Lung (tissue), 12 donors: ENCODE measurements around the gene SLCO2A1. TPM values are rescaled to one million over a fixed set of nuclear protein-coding genes. Genes with fewer than 3 reads are reported as not detected.

ENCODE experiments used
- ATAC-seq: fragments of 200-7000 bp; cut with Tn5 transposase; one replicate; pipeline ENCODE4 v1.9.1; 2020; ENCODE audit warnings: moderate number of reproducible peaks; ENCODE audit not compliant: insufficient read depth, low FRiP score
- DNase-seq, 3 donors: peaks; one replicate each; pipeline ENCODE4 v3.0.0-alpha.2; 2013 to 2017
- H3K27ac ChIP-seq, 2 donors: one replicate each; pipeline ENCODE4 v1.5.1; 2013; ENCODE audit warnings: mild to moderate bottlenecking in 2 of 2, moderate library complexity in 2 of 2, control low read depth in 1 of 2, inconsistent platforms in 1 of 2, low read depth in 1 of 2, low read length in 1 of 2
- H3K27me3 ChIP-seq, 3 donors: one replicate each; pipeline ENCODE4 v1.5.1; 2013; ENCODE audit warnings: low read length in 2 of 3; ENCODE audit not compliant: control insufficient read depth in 3 of 3, insufficient read depth in 3 of 3
- H3K36me3 ChIP-seq, 4 donors: one replicate each; pipeline ENCODE4 v1.5.1; 2013; ENCODE audit warnings: low read length in 4 of 4, mild to moderate bottlenecking in 1 of 4, moderate library complexity in 1 of 4; ENCODE audit not compliant: control insufficient read depth in 4 of 4, insufficient read depth in 4 of 4
- H3K4me1 ChIP-seq, 5 donors: one replicate each; pipeline ENCODE4 v1.5.1; 2013; ENCODE audit warnings: low read length in 5 of 5, mild to moderate bottlenecking in 2 of 5, moderate library complexity in 1 of 5; ENCODE audit not compliant: control insufficient read depth in 5 of 5, insufficient read depth in 5 of 5
- H3K4me3 ChIP-seq: one replicate; pipeline ENCODE4 v1.5.1; 2013; ENCODE audit warnings: mild to moderate bottlenecking, control low read depth, moderate library complexity
- H3K9ac ChIP-seq, 2 donors: one replicate each; pipeline ENCODE4 v1.5.1; 2013; ENCODE audit warnings: low read length in 2 of 2, control low read depth in 1 of 2; ENCODE audit not compliant: insufficient read depth in 1 of 2
- H3K9me3 ChIP-seq, 4 donors: one replicate each; pipeline ENCODE4 v1.5.1; 2013; ENCODE audit warnings: low read length in 3 of 4, mild to moderate bottlenecking in 1 of 4, moderate library complexity in 1 of 4; ENCODE audit not compliant: control insufficient read depth in 4 of 4, insufficient read depth in 3 of 4
- WGBS, 2 donors: extraction: QIAGEN DNeasy Blood & Tissue Kit; methylation state at CpG; one replicate each; pipeline ENCODE4 v1.1.7; 2013; 5-methylcytosine and 5-hydroxymethylcytosine counted together
- polyA plus RNA-seq, 2 donors: library from polyadenylated mRNA; stranded (reverse); fragments of 200-250 nt; gene quantifications; one replicate each; pipeline ENCODE4 v1.2.1, GENCODE V29; 2013
- total RNA-seq, 2 donors: library from RNA; depleted of rRNA in 1 of 2; stranded (reverse); fragments of >200 nt in 1 of 2; gene quantifications; one replicate each; pipeline ENCODE4 v1.2.1, GENCODE V29; 2014 to 2021
- TF ChIP-seq, protein P1 (sequence below): IDR thresholded peaks from 2 replicates; pipeline ENCODE4 v1.5.1; 2012; ENCODE audit warnings: mild to moderate bottlenecking; ENCODE audit errors: control extremely low read depth, extremely low read depth
- donor health status: control.
- donor health status: control.
- donor health status: Bipolar disorder and iron deficiency.
- donor health status: healthy.
- donor health status: DM: yes; HTN: yes; CAD: no.

The SLCO2A1 gene
- total and polyA plus RNA-seq, 4 donors, result 27.2 to 131 (median 42.7) TPM

GRCh38 chr3:134039161-134039862, 9.6 kb upstream of the SLCO2A1 start:
- Histone ChIP-seq H3K4me3 (no peak overlapping the region), H3K9me3 (peaks cover 0 to 2% (median 0%) of the 10 kb centered on the region in 4 donors), H3K36me3 (no peaks in the 10 kb centered on the region), H3K9ac (no peak overlapping the region), H3K4me1 (peaks cover 0 to 7% (median 0%) of the 10 kb centered on the region in 5 donors), H3K27ac (no peak overlapping the region), H3K27me3 (no peaks in the 10 kb centered on the region)
- ATAC-seq (peak; percentile 17), DNase-seq (no peak)
- TF ChIP-seq, protein P1, sequence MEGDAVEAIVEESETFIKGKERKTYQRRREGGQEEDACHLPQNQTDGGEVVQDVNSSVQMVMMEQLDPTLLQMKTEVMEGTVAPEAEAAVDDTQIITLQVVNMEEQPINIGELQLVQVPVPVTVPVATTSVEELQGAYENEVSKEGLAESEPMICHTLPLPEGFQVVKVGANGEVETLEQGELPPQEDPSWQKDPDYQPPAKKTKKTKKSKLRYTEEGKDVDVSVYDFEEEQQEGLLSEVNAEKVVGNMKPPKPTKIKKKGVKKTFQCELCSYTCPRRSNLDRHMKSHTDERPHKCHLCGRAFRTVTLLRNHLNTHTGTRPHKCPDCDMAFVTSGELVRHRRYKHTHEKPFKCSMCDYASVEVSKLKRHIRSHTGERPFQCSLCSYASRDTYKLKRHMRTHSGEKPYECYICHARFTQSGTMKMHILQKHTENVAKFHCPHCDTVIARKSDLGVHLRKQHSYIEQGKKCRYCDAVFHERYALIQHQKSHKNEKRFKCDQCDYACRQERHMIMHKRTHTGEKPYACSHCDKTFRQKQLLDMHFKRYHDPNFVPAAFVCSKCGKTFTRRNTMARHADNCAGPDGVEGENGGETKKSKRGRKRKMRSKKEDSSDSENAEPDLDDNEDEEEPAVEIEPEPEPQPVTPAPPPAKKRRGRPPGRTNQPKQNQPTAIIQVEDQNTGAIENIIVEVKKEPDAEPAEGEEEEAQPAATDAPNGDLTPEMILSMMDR, result no peak
- WGBS, 2 donors, result 81 to 94% methylated on average over 8 of the region's 8 CpGs

DNA sequence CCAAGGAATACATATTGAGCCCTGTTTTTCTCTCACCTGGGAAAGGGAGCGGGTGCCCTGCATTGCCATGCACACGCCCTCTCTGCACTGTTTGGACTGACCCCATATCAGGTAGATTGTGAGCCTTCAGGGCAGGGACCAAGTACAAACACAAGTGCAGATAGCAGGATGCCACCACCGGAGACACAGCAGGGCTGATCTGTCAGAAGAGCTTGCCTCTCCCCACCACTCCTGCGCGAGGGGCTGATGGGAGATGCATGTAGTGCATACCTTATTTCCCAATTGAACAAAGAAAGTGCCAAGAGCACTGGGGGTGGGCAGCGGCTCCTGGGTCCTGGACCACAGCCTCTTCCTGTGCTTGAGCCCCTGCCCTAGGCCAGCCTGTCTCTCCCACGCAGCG, 9.0 kb upstream of the SLCO2A1 start:
- no peak for ATAC-seq
- H3K4me3 ChIP-seq, result no peak overlapping the region
- H3K9ac ChIP-seq, result no peak overlapping the region
- WGBS, 2 donors, result 92 to 95% methylated on average over 8 of the region's 8 CpGs
- no peaks in the 10 kb centered on the region for H3K36me3 ChIP-seq
- H3K27me3 ChIP-seq, result no peaks in the 10 kb centered on the region
- peaks cover 0 to 7% (median 0%) of the 10 kb centered on the region in 5 donors for H3K4me1 ChIP-seq
- TF ChIP-seq, protein P1, result no peak
- DNase-seq, result no peak
- peaks cover 0 to 2% (median 0%) of the 10 kb centered on the region in 4 donors for H3K9me3 ChIP-seq
- no peak overlapping the region for H3K27ac ChIP-seq

DNA sequence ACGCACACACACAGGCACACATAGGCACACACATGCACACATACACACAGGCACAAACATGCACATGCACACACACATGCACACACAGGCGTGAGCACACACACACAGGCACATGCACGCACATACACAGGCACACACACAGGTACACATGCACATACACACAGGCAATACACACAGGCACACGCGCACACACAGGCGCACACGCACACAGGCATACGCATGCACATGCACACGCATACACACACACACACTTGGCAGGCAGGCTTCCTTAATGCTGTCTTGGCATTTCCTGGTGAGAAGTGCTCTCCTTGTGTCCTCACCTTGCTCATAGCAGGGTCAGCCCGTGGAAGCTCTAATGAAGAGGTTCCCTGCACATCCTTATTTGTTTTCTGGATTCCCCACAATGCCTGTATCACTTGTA, 8.4 kb upstream of the SLCO2A1 start:
- DNase-seq, result no peak
- Histone ChIP-seq H3K4me3 (no peak overlapping the region), H3K27ac (no peak overlapping the region), H3K9me3 (peaks cover 0 to 2% (median 0%) of the 10 kb centered on the region in 4 donors), H3K27me3 (no peaks in the 10 kb centered on the region), H3K36me3 (no peaks in the 10 kb centered on the region), H3K9ac (no peak overlapping the region), H3K4me1 (peaks cover 0 to 7% (median 0%) of the 10 kb centered on the region in 5 donors)
- WGBS, 2 donors, result 62 to 80% methylated on average over 10 of the region's 10 CpGs
- no peak for ATAC-seq
- TF ChIP-seq, protein P1, result no peak
